Panc1 (cell line): ENCODE results near the gene EIF2B2. TPM values are rescaled to one million over a fixed set of nuclear protein-coding genes. Genes with fewer than 3 reads are reported as not detected.

Source experiments
- ATAC-seq: fragments of 200-7000 bp; cut with Tn5 transposase; 2 replicates; pipeline ENCODE4 v1.9.1; 2020; ENCODE audit warnings: mild to moderate bottlenecking, moderate library complexity
- BruUV-seq: library from RNA; stranded (reverse); fragments of 400-500 nt; replicated peaks from 2 replicates; lab custom pipeline; 2021; lab: Mats Ljungman, UMichigan
- CTCF ChIA-PET: fragments of 300-600 bp; sonication (Branson Sonifier 250); formaldehyde crosslinking; loops from one replicate; lab custom pipeline; 2022; ENCODE audit warnings: antibody characterized with exemption; lab: Charles Lee
- POLR2A ChIA-PET: fragments of 300-600 bp; sonication (Branson Sonifier 250); formaldehyde crosslinking; loops from one replicate; lab custom pipeline; 2022; ENCODE audit warnings: antibody characterized with exemption; lab: Charles Lee
- DNase-seq: peaks from one replicate; pipeline ENCODE4 v3.0.0-alpha.2; 2010; ENCODE audit warnings: low read depth, low spot score
- H3K27ac ChIP-seq: 2 replicates; pipeline ENCODE4 v1.5.1; 2011; ENCODE audit warnings: mild to moderate bottlenecking, low read length, inconsistent platforms
- H3K27me3 ChIP-seq: fragments of 200-500 bp; sonication (Bioruptor generic); 2 replicates; pipeline ENCODE4 v1.6.0; 2014; ENCODE audit warnings: low read length, inconsistent platforms; ENCODE audit not compliant: control insufficient read depth, insufficient read depth
- H3K36me3 ChIP-seq: fragments of 200-500 bp; sonication (Bioruptor generic); 2 replicates; pipeline ENCODE4 v1.5.1; 2014; ENCODE audit warnings: inconsistent platforms, mild to moderate bottlenecking, low read length, moderate library complexity; ENCODE audit not compliant: control insufficient read depth, insufficient read depth
- H3K4me1 ChIP-seq: 2 replicates; pipeline ENCODE4 v1.5.1; 2011; ENCODE audit warnings: inconsistent platforms, mild to moderate bottlenecking, low read length, moderate library complexity; ENCODE audit not compliant: control insufficient read depth, insufficient read depth
- H3K4me3 ChIP-seq, 2 experiments: 2 replicates each; pipeline ENCODE4 v1.5.1; 2011 to 2012; ENCODE audit warnings: low read depth in 2 of 2, low read length in 2 of 2, mild to moderate bottlenecking in 2 of 2, inconsistent platforms in 1 of 2, moderate library complexity in 1 of 2
- H3K9me3 ChIP-seq: fragments of 200-500 bp; sonication (Bioruptor generic); 2 replicates; pipeline ENCODE4 v1.5.1; 2014; ENCODE audit warnings: low read depth, mild to moderate bottlenecking, inconsistent platforms, low read length, moderate library complexity; ENCODE audit not compliant: control insufficient read depth, insufficient read depth
- CTCF ChIP-seq: fragments of 450-650 bp; IDR thresholded peaks from 2 replicates; pipeline ENCODE4 v1.5.1; 2017; ENCODE audit warnings: mild to moderate bottlenecking
- POLR2AphosphoS5 ChIP-seq: IDR thresholded peaks from 2 replicates; pipeline ENCODE4 v1.6.1; 2012; ENCODE audit warnings: mild to moderate bottlenecking, low read depth, low read length, moderate library complexity
- REST ChIP-seq, 2 experiments: IDR thresholded peaks; 2 replicates each; pipeline ENCODE4 v1.6.1; 2011 to 2012; ENCODE audit warnings: low read depth in 2 of 2, control low read depth in 1 of 2, low read length in 1 of 2, mild to moderate bottlenecking in 1 of 2, moderate library complexity in 1 of 2; ENCODE audit not compliant: insufficient read depth in 1 of 2
- SIN3A ChIP-seq: IDR thresholded peaks from 2 replicates; pipeline ENCODE4 v1.6.1; 2012; ENCODE audit warnings: low read depth, mild to moderate bottlenecking, low read length, moderate library complexity, borderline replicate concordance; ENCODE audit not compliant: insufficient read depth
- TCF7L2 ChIP-seq: IDR thresholded peaks from 2 replicates; pipeline ENCODE4 v1.6.1; 2011; ENCODE audit warnings: mild to moderate bottlenecking, low read depth, low read length, inconsistent platforms
- in situ Hi-C: cut with HindIII; loops from 2 replicates; pipeline ENCODE4 v1.10.0; 2016; ENCODE audit warnings: low sequenced_read_pairs, low pct_unique_long_range_greater_than_20kb
- intact Hi-C: fragments of 100-400 bp; cut with micrococcal nuclease; formaldehyde crosslinking; loops from one replicate; pipeline ENCODE4 v1.10.0; 2022; ENCODE audit not compliant: unreplicated experiment
- total RNA-seq: library from RNA; stranded (reverse); gene quantifications from one replicate; pipeline ENCODE4 v1.2.1, GENCODE V29; 2021; ENCODE audit not compliant: unreplicated experiment

EIF2B2 gene
- total RNA-seq, 1 experiment from 2014 or later: 37.5 TPM

- intact Hi-C loops: no loop called here
- Histone ChIP-seq H3K27ac (0 out of 2 replicates have a peak overlapping the region, but pooled peaks have one; percentile 29), H3K4me1 (peaks cover 17% of the 10 kb centered on the region), H3K27me3 (no peaks in the 10 kb centered on the region), H3K9me3 (no peaks in the 10 kb centered on the region), H3K36me3 (peaks cover 4% of the 10 kb centered on the region; the same call in 1 of the 2 replicates), H3K4me3 (no peak overlapping the region)
- BruUV-seq: no TSS peak
- no peak for DNase-seq
- TF ChIP-seq REST (IDR thresholded peaks at IDR 0.05; ENCODE audit: insufficient read depth in 1 of 2, low read depth in 2 of 2, low read length in 1 of 2) (no peak), POLR2AphosphoS5 (no peak), SIN3A (no peak), CTCF (no peak), TCF7L2 (no peak)
- POLR2A ChIA-PET: no interaction called here
- ATAC-seq: peak; percentile 80
- CTCF ChIA-PET: interaction anchor here (0.6 kb wide), 1 partner anchor 116 kb away, joined by 4 read pairs; no protein-coding TSS in a partner anchor
- in situ Hi-C loops: no loop called here
Observed at GRCh38 chr14:75042035-75042434, 39.3 kb downstream of the EIF2B2 start.

- no TSS peak for BruUV-seq
- ATAC-seq (no peak; the same call in 1 of the 2 replicates), DNase-seq (no peak)
- ChIA-PET POLR2A (no interaction called here), CTCF (no interaction called here)
- Histone ChIP-seq H3K27me3 (no peaks in the 10 kb centered on the region), H3K4me3 (no peak overlapping the region), H3K36me3 (no peaks in the 10 kb centered on the region), H3K27ac (peak overlapping the region; percentile 12; the same call in 1 of the 2 replicates), H3K9me3 (no peaks in the 10 kb centered on the region), H3K4me1 (peaks cover 17% of the 10 kb centered on the region)
- intact Hi-C loops: no loop called here
- TF ChIP-seq SIN3A: no peak
- no peak for TF ChIP-seq TCF7L2
- no peak for TF ChIP-seq CTCF
- no peak for TF ChIP-seq POLR2AphosphoS5
- TF ChIP-seq REST (IDR thresholded peaks at IDR 0.05; ENCODE audit: insufficient read depth in 1 of 2, low read depth in 2 of 2, low read length in 1 of 2): no peak
- in situ Hi-C loops: no loop called here
Observed at GRCh38 chr14:75044322-75044721, 41.6 kb downstream of the EIF2B2 start.
